ENCODE data around the gene TRH. TPM values are rescaled to one million over a fixed set of nuclear protein-coding genes. Genes with fewer than 3 reads are reported as not detected.

Gene TRH, protein sequence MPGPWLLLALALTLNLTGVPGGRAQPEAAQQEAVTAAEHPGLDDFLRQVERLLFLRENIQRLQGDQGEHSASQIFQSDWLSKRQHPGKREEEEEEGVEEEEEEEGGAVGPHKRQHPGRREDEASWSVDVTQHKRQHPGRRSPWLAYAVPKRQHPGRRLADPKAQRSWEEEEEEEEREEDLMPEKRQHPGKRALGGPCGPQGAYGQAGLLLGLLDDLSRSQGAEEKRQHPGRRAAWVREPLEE
- total RNA-seq = not detected in 2 replicates

DNA sequence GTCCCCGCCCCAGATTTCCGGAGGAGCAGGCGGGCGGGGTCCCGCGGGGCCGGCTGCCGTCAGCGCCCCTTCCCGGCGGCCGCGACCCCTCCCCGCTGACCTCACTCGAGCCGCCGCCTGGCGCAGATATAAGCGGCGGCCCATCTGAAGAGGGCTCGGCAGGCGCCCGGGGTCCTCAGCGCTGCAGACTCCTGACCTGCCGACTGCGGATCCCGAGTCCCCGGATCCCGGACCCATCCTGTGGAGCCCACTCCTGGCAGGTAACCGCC is at the start of gene TRH:
TRH (plus strand) TSS at position 157 of the 269 bp plus-strand sequence. CDS start 1,097 bp downstream, outside the sequence.

Other genes with a start within 250 kb of the TRH start
- 14.1 and 15.1 TPM in 2 replicates for gene TMCC1, start 81.0 kb upstream of the TRH start, total RNA-seq
- gene ALG1L2, start 107.1 kb downstream of the TRH start, total RNA-seq = 0.55 TPM in 1 of 2 replicates, not detected in the other